GM12873 (cell line): ENCODE measurements around the gene IL18RAP.

Experiments used
- TF ChIP-seq, protein P1 (sequence below): IDR thresholded peaks from 2 replicates; pipeline ENCODE4 v1.5.1; 2012; ENCODE audit warnings: low read depth, mild to moderate bottlenecking, moderate library complexity, low read length, control low read depth; ENCODE audit not compliant: insufficient read depth; ENCODE audit errors: missing control alignments

IL18RAP gene

DNA sequence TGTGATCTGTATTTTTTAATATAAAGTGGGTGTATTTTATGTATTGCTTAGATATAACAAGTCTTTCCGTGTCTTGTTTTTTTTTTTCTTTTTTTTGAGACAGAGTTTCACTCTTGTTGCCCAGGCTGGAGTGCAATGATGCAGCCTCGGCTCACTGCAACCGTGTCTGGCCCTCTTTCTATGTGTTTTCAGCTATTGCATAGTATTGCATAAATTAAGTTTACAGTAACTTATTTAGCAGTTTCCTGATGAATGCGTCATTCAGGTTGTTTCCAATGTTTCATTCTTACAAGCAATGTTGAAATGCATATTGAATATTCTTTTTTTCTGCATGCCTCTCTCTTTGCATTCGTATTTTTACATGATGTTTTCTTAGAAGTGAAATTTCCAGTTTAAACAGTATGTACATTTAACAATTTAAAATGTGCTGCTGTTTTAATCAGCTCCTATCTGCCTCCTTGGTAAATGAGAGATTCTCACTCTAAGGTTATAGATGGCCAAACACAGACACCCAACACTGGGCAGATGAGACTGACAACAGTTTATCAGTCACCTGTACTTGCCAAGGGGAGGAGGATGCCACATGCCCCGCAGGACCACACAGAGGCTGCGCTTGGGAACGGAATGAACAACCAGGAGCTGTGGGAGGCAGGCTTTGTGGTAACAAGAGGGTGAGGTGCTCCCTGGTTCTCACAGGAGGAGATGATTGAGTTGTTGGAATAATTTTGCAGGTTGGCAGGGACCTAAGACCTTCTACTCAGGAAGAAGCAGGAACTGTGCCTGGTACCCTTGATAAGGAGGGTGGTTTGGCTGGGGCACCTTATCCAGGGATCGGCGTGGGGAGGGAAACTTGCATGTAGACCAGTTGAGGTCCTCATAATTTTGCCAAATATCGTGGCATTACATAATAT lies 57.6 kb downstream of the IL18RAP start:
- TF ChIP-seq, protein P1, sequence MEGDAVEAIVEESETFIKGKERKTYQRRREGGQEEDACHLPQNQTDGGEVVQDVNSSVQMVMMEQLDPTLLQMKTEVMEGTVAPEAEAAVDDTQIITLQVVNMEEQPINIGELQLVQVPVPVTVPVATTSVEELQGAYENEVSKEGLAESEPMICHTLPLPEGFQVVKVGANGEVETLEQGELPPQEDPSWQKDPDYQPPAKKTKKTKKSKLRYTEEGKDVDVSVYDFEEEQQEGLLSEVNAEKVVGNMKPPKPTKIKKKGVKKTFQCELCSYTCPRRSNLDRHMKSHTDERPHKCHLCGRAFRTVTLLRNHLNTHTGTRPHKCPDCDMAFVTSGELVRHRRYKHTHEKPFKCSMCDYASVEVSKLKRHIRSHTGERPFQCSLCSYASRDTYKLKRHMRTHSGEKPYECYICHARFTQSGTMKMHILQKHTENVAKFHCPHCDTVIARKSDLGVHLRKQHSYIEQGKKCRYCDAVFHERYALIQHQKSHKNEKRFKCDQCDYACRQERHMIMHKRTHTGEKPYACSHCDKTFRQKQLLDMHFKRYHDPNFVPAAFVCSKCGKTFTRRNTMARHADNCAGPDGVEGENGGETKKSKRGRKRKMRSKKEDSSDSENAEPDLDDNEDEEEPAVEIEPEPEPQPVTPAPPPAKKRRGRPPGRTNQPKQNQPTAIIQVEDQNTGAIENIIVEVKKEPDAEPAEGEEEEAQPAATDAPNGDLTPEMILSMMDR = no peak

DNA sequence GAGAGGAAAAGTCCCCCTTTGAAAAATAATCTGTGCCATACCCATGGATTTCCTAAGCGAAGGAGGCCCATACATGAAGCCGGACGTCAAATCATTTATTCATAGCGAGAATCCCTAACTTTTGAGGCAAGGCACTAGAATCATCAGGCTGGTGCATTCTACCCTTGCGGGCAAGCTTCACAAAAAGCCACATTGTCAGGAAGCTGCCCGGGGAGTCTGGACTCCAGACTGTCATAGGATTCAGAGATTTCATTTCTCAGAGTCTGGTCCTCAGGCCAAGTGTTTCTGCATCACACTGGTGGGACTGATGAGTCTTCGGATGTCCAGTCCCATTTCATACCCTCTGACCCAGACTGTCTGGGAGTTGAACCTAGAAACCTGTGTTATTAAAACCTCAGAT lies 59.0 kb downstream of the IL18RAP start:
- TF ChIP-seq, protein P1 = no peak

DNA sequence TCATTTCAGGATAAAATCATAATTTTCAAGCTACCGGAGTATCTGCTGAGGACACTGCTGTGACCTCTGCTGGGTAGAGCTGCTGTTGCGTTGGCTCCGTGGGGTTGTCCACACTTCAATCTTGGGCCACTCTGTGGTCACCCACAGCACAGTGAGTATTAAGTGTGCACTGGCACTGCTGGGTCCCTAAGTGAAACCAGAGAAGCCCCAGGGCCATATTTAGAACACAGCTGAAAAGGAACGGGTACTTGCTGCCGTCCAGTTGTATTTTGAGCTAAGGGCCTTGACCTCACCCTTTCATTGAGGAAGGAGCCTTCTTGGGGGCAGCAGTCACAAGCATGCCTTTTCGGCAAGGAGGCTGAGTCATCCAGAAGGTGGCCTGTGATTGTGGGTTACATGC lies 60.1 kb downstream of the IL18RAP start:
- TF ChIP-seq, protein P1 = no peak

DNA sequence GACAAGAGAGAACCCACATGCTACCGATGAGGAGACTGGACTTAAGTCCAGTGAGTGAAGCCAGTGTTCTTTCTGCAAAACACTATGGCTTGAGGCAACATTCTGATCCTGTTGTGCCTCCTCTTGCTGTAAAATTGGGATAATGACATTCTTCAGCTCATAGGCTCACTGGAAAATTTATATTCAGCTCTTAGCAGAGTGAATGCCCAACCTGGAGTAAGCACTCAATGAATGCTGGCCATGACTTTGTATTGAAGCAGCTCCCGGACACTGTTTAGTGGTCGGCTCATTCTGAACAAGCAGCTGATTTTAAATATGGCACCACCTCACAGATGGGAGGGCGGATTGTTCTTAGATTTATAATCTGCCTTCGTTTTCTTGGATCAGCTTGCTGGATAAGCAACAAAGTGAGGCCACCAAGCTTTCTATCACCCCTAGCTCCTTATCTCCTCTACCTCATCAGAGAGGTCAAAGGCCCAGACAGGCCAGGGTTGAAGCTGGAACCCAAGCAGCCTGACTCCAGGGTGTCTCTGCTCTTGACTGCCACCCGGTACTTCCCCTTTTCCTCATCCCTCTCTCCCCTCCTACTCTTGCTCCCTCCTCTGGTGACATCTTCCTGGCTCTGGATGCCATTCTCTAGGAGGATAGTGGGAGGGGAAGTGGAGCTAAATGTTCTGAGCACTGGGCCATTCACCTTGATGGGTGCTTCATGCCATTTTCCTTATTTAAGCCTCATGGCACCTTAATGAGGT lies 61.5 kb downstream of the IL18RAP start:
- TF ChIP-seq, protein P1 = no peak

DNA sequence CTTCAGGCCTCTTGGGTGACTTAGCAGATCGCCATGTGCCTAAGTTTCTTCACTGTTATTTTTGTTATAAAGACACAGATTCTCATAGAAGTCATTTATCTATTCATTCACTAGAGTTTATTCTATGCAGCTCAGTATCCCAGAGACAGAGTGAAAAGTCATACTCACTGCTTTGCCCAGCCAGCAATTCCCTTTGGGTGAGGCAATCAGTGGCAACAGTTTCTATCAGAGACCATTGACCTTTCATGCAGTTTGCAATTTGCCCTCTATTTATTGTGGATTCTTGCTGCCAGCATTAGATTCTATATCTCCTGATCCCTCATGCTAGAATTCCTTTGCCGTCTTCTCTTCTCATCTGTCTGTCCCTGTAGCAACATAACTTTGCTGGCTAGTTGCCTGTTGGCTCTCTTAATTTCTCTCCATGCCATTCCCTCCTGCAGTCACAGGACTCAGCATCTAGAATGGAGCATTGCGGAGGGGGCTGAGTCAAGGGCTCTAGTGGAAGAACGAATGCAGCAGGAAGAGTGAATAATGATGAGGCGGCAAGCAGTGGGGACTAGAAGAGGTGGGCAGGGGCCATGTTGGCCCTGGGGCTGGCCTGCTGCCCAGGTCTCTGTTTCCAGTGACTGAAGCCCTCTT lies 62.3 kb downstream of the IL18RAP start:
- TF ChIP-seq, protein P1 = no peak

DNA sequence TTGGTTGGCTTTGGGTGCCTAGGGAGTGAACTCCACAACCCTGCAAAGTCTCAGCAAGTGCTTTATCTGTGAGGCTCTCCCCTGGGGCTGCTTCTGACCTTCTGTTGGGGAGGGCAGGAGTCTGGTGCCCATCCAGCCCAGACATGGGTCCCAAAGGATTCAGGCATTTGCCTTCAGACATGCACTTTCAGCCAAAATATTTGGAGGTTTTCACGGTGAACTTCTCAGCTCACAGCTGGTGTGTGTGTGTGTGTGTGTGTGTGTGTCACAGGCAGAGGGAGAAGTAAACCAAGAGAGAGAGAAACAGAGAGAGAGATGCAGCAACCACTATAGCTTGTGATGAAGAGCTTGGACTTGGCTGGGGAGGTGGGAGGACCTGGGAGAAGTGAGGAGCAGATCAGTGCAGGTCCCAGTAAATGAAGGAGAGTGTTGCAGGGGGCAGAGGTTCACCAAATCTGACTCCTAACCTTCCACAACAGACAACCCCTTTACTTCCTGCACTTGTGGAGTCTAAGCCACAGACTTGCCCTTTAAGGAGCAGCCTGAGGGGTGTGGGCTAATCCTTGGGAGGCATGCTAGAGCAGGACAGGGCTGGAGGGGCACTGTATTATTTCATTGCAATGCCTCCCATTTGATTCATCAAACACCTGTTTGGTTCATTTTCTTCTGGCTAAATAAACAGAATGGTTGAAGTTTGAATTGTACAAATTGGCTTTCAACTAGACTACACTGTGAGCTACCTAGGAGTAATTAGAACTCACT lies 64.2 kb downstream of the IL18RAP start:
- TF ChIP-seq, protein P1 = no peak
